ENCODE measurements around the gene DAP. TPM values are rescaled to one million over a fixed set of nuclear protein-coding genes. Genes with fewer than 3 reads are reported as not detected.

DAP gene
- total RNA-seq, 1 donor from 2014 or later = 22.9 TPM

- Histone ChIP-seq H3K9me3 (replicated peaks) (peaks cover 8% of the 10 kb centered on the region), H3K4me3 (no peak overlapping the region), H3K27me3 (ENCODE audit: low read depth) (peaks cover 15% of the 10 kb centered on the region), H3K27ac (replicated peaks) (no peak overlapping the region), H3K4me1 (peaks cover 5% of the 10 kb centered on the region), H3K36me3 (peaks cover 42% of the 10 kb centered on the region)
- TF ChIP-seq CTCF (IDR thresholded peaks at IDR 0.05; ENCODE audit: borderline replicate concordance) = no peak
- no peak for DNase-seq
- intact Hi-C loops (cut with micrococcal nuclease) = no loop called here
Observed at GRCh38 chr5:10677533-10677932, 83.5 kb downstream of the DAP start.

GRCh38 chr5:10676946-10677345 is 84.1 kb downstream of the DAP start:
- Histone ChIP-seq H3K36me3 (peaks cover 39% of the 10 kb centered on the region), H3K9me3 (replicated peaks) (peaks cover 8% of the 10 kb centered on the region), H3K4me3 (no peak overlapping the region), H3K4me1 (peaks cover 5% of the 10 kb centered on the region), H3K27ac (replicated peaks) (no peak overlapping the region), H3K27me3 (ENCODE audit: low read depth) (peaks cover 15% of the 10 kb centered on the region)
- TF ChIP-seq CTCF (IDR thresholded peaks at IDR 0.05; ENCODE audit: borderline replicate concordance) = no peak
- DNase-seq = no peak
- intact Hi-C loops (cut with micrococcal nuclease) = no loop called here

GRCh38 chr5:10676224-10676623 is 84.8 kb downstream of the DAP start:
- Histone ChIP-seq H3K27me3 (ENCODE audit: low read depth) (peaks cover 15% of the 10 kb centered on the region), H3K27ac (replicated peaks) (no peak overlapping the region), H3K4me3 (no peak overlapping the region), H3K4me1 (peaks cover 5% of the 10 kb centered on the region), H3K36me3 (peaks cover 37% of the 10 kb centered on the region), H3K9me3 (replicated peaks) (peaks cover 8% of the 10 kb centered on the region)
- intact Hi-C loops (cut with micrococcal nuclease) = no loop called here
- no peak for DNase-seq
- no peak for TF ChIP-seq CTCF (IDR thresholded peaks at IDR 0.05; ENCODE audit: borderline replicate concordance)

- H3K4me1 ChIP-seq = peaks cover 5% of the 10 kb centered on the region
- H3K4me3 ChIP-seq = no peak overlapping the region
- no peak for DNase-seq
- peaks cover 15% of the 10 kb centered on the region for H3K27me3 ChIP-seq (ENCODE audit: low read depth)
- no peak overlapping the region for H3K27ac ChIP-seq (replicated peaks)
- peaks cover 28% of the 10 kb centered on the region for H3K36me3 ChIP-seq
- intact Hi-C loops (cut with micrococcal nuclease) = no loop called here
- peaks cover 8% of the 10 kb centered on the region for H3K9me3 ChIP-seq (replicated peaks)
- TF ChIP-seq CTCF (IDR thresholded peaks at IDR 0.05; ENCODE audit: borderline replicate concordance) = no peak
Observed at GRCh38 chr5:10675177-10675700, 85.8 kb downstream of the DAP start.

GRCh38 chr5:10674582-10674981 is 86.5 kb downstream of the DAP start:
- H3K36me3 ChIP-seq = peaks cover 21% of the 10 kb centered on the region
- H3K4me1 ChIP-seq = no peaks in the 10 kb centered on the region
- no peak for TF ChIP-seq CTCF (IDR thresholded peaks at IDR 0.05; ENCODE audit: borderline replicate concordance)
- H3K27ac ChIP-seq (replicated peaks) = no peak overlapping the region
- H3K27me3 ChIP-seq (ENCODE audit: low read depth) = peaks cover 15% of the 10 kb centered on the region
- no peak for DNase-seq
- peaks cover 8% of the 10 kb centered on the region for H3K9me3 ChIP-seq (replicated peaks)
- H3K4me3 ChIP-seq = no peak overlapping the region
- intact Hi-C loops (cut with micrococcal nuclease) = no loop called here

Measured in left ventricle myocardium inferior (tissue), 1 donor.